Suprapubic skin (tissue), 4 donors: ENCODE results near the gene UBE2E2. TPM values are rescaled to one million over a fixed set of nuclear protein-coding genes. Genes with fewer than 3 reads are reported as not detected.

ENCODE experiments used
- DNase-seq, 2 donors: peaks; one replicate each; pipeline ENCODE4 v3.0.0-alpha.2; 2019; ENCODE audit warnings: low spot score in 2 of 2
- H3K27ac ChIP-seq: fragments of 200-600 bp; sonication (generic); one replicate; pipeline ENCODE4 v1.5.1; 2019
- H3K27me3 ChIP-seq: fragments of 200-600 bp; sonication (generic); one replicate; pipeline ENCODE4 v1.5.1; 2019
- H3K36me3 ChIP-seq: fragments of 200-600 bp; sonication (generic); one replicate; pipeline ENCODE4 v1.5.1; 2019
- H3K4me1 ChIP-seq: fragments of 200-600 bp; sonication (generic); one replicate; pipeline ENCODE4 v1.5.1; 2019
- H3K4me3 ChIP-seq: fragments of 200-600 bp; sonication (generic); one replicate; pipeline ENCODE4 v1.5.1; 2019; ENCODE audit warnings: mild to moderate bottlenecking
- H3K9me3 ChIP-seq: fragments of 200-600 bp; sonication (generic); one replicate; pipeline ENCODE4 v1.5.1; 2019
- EP300 ChIP-seq: sonication (generic); formaldehyde crosslinking; IDR thresholded peaks from one replicate; pipeline ENCODE4 v1.6.1; 2017; ENCODE audit warnings: antibody characterized with exemption
- POLR2A ChIP-seq, 2 donors: fragments of 450-650 bp; IDR thresholded peaks; one replicate each; pipeline ENCODE4 v1.6.1; 2017; ENCODE audit warnings: antibody characterized with exemption in 2 of 2, mild to moderate bottlenecking in 2 of 2, moderate library complexity in 2 of 2
- POLR2AphosphoS5 ChIP-seq, 3 donors: sonication (generic); formaldehyde crosslinking; IDR thresholded peaks; one replicate each; pipeline ENCODE4 v1.6.1; 2017; ENCODE audit warnings: antibody characterized with exemption in 3 of 3
- WGBS: methylation state at CpG from one replicate; pipeline ENCODE4 v1.1.5; 2018; 5-methylcytosine and 5-hydroxymethylcytosine counted together
- total RNA-seq, 4 donors: library from RNA; depleted of rRNA; stranded (reverse); fragments of >200 nt; gene quantifications; one replicate each; pipeline ENCODE4 v1.1.0, GENCODE V29; 2016
- TF ChIP-seq, protein P1 (sequence below), 2 donors: fragments of 200-600 bp in 1 of 2; fragments of 450-650 bp in 1 of 2; sonication (generic) in 1 of 2; IDR thresholded peaks; one replicate each; pipeline ENCODE4 v1.5.1; 2016 to 2019; ENCODE audit warnings: antibody characterized with exemption in 2 of 2, mild to moderate bottlenecking in 1 of 2, moderate library complexity in 1 of 2

Gene UBE2E2
- total RNA-seq, 4 donors from 2014 or later: 30.2 to 65.4 (median 34.8) TPM

GRCh38 chr3:23459889-23460546 is 256.9 kb downstream of the UBE2E2 start:
- H3K27me3 ChIP-seq: no peaks in the 10 kb centered on the region
- no peaks in the 10 kb centered on the region for H3K9me3 ChIP-seq
- 57% methylated on average over 4 of the region's 4 CpGs for WGBS
- no peak for TF ChIP-seq POLR2AphosphoS5 (IDR thresholded peaks at IDR 0.05)
- no peak for TF ChIP-seq EP300
- no peaks in the 10 kb centered on the region for H3K36me3 ChIP-seq
- no peak overlapping the region for H3K27ac ChIP-seq
- DNase-seq: no peak
- peaks cover 26% of the 10 kb centered on the region for H3K4me1 ChIP-seq
- no peak overlapping the region for H3K4me3 ChIP-seq

- DNase-seq: no peak
- Histone ChIP-seq H3K4me3 (no peak overlapping the region), H3K9me3 (no peaks in the 10 kb centered on the region), H3K36me3 (no peaks in the 10 kb centered on the region), H3K27ac (no peak overlapping the region), H3K4me1 (peaks cover 17% of the 10 kb centered on the region), H3K27me3 (no peaks in the 10 kb centered on the region)
- WGBS: 87% methylated on average over 3 of the region's 3 CpGs
- TF ChIP-seq EP300 (no peak), POLR2AphosphoS5 (IDR thresholded peaks at IDR 0.05) (no peak), POLR2A (IDR thresholded peaks at IDR 0.05) (no peak)
- TF ChIP-seq, protein P1, sequence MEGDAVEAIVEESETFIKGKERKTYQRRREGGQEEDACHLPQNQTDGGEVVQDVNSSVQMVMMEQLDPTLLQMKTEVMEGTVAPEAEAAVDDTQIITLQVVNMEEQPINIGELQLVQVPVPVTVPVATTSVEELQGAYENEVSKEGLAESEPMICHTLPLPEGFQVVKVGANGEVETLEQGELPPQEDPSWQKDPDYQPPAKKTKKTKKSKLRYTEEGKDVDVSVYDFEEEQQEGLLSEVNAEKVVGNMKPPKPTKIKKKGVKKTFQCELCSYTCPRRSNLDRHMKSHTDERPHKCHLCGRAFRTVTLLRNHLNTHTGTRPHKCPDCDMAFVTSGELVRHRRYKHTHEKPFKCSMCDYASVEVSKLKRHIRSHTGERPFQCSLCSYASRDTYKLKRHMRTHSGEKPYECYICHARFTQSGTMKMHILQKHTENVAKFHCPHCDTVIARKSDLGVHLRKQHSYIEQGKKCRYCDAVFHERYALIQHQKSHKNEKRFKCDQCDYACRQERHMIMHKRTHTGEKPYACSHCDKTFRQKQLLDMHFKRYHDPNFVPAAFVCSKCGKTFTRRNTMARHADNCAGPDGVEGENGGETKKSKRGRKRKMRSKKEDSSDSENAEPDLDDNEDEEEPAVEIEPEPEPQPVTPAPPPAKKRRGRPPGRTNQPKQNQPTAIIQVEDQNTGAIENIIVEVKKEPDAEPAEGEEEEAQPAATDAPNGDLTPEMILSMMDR (IDR thresholded peaks at IDR 0.05): no peak
Measured at GRCh38 chr3:23461069-23461468, 257.9 kb downstream of the UBE2E2 start.

DNA sequence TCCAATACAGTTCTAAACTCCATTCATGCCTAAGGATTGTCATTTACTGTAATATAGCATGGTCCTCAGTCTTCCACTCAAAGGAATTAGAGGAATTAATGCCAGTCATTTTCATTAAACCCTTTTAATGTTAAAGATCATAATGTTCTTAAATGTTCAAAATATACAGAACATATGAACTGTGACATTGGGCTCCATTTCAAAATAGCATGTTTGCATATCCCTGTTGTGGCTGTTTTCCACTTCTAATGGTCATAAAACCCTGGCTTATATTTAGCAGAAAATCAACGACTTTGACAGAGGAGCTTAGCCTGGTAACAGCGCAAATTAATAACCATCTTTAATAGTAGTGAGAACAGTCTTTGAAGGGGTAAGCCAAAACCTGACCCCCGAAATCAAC is 260.7 kb downstream of the UBE2E2 start:
- Histone ChIP-seq H3K4me1 (peaks cover 17% of the 10 kb centered on the region), H3K27ac (no peak overlapping the region), H3K36me3 (no peaks in the 10 kb centered on the region), H3K27me3 (no peaks in the 10 kb centered on the region), H3K9me3 (peaks cover 5% of the 10 kb centered on the region), H3K4me3 (no peak overlapping the region)
- no peak for DNase-seq
- 84% methylated on average over 3 of the region's 3 CpGs for WGBS
- TF ChIP-seq EP300: no peak
- no peak for TF ChIP-seq POLR2AphosphoS5 (IDR thresholded peaks at IDR 0.05)
- TF ChIP-seq, protein P1 (IDR thresholded peaks at IDR 0.05): no peak
- TF ChIP-seq POLR2A (IDR thresholded peaks at IDR 0.05): no peak

GRCh38 chr3:23465569-23465968 is 262.4 kb downstream of the UBE2E2 start:
- TF ChIP-seq POLR2AphosphoS5 (IDR thresholded peaks at IDR 0.05) (no peak), EP300 (no peak), POLR2A (IDR thresholded peaks at IDR 0.05) (no peak)
- TF ChIP-seq, protein P1 (IDR thresholded peaks at IDR 0.05): no peak
- Histone ChIP-seq H3K27me3 (no peaks in the 10 kb centered on the region), H3K4me3 (no peak overlapping the region), H3K9me3 (peaks cover 5% of the 10 kb centered on the region), H3K4me1 (peaks cover 5% of the 10 kb centered on the region), H3K27ac (no peak overlapping the region), H3K36me3 (no peaks in the 10 kb centered on the region)
- no peak for DNase-seq

- no peak overlapping the region for H3K4me3 ChIP-seq
- WGBS: 98% methylated on average over 1 of the region's 1 CpG
- no peaks in the 10 kb centered on the region for H3K4me1 ChIP-seq
- no peaks in the 10 kb centered on the region for H3K27me3 ChIP-seq
- H3K36me3 ChIP-seq: no peaks in the 10 kb centered on the region
- H3K9me3 ChIP-seq: peaks cover 5% of the 10 kb centered on the region
- DNase-seq: no peak
- H3K27ac ChIP-seq: no peak overlapping the region
- TF ChIP-seq, protein P1 (IDR thresholded peaks at IDR 0.05): no peak
- TF ChIP-seq POLR2A (IDR thresholded peaks at IDR 0.05) (no peak), POLR2AphosphoS5 (IDR thresholded peaks at IDR 0.05) (no peak), EP300 (no peak)
Measured at GRCh38 chr3:23468203-23468602, 265.1 kb downstream of the UBE2E2 start.
